ENCODE measurements around the gene ZDHHC11.
"Not testable (repeated sequence)": the region's sequence is repeated elsewhere in the genome, so short reads cannot be mapped to it uniquely, and the experiment has no call there.

- not testable (repeated sequence) for TF ChIP-seq CTCF, POLR2A (IDR thresholded peaks at IDR 0.05)
Observed at GRCh38 chr5:844426-844825, 6.4 kb downstream of the ZDHHC11 start.
